ENCODE results near the gene PLK1.

The PLK1 gene

DNA sequence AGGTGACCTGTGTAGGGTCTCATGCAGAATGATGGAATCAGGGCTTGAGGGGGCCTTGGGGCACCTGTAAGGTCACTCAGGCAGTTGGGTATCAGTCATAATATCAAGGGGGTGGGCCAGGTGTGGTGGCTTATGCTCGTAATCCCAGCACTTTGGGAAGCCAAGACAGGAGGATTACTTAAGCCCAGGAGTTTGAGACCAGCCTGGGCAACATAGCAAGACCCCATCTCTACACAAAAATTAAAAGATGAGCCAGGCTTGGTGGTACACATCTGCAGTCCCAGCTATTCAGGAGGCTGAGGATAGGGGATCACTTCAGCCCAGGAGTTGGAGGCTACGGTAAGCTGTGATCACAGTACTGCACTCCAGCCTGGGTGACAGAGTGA lies 26.8 kb downstream of the PLK1 start:
- no peak overlapping the region for H3K27ac ChIP-seq
- no peaks in the 10 kb centered on the region for H3K4me1 ChIP-seq (ENCODE audit: control insufficient read depth in 1 of 2, insufficient read depth in 1 of 2, low read depth in 1 of 2, low read length in 1 of 2)
- no peaks in the 10 kb centered on the region for H3K36me3 ChIP-seq
- TF ChIP-seq, protein P1, sequence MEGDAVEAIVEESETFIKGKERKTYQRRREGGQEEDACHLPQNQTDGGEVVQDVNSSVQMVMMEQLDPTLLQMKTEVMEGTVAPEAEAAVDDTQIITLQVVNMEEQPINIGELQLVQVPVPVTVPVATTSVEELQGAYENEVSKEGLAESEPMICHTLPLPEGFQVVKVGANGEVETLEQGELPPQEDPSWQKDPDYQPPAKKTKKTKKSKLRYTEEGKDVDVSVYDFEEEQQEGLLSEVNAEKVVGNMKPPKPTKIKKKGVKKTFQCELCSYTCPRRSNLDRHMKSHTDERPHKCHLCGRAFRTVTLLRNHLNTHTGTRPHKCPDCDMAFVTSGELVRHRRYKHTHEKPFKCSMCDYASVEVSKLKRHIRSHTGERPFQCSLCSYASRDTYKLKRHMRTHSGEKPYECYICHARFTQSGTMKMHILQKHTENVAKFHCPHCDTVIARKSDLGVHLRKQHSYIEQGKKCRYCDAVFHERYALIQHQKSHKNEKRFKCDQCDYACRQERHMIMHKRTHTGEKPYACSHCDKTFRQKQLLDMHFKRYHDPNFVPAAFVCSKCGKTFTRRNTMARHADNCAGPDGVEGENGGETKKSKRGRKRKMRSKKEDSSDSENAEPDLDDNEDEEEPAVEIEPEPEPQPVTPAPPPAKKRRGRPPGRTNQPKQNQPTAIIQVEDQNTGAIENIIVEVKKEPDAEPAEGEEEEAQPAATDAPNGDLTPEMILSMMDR (IDR thresholded peaks at IDR 0.05): no peak
- H3K27me3 ChIP-seq: peaks cover 48% of the 10 kb centered on the region
- no peaks in the 10 kb centered on the region for H3K9me3 ChIP-seq
- H3K4me3 ChIP-seq (ENCODE audit: low read depth in 1 of 2, low read length in 1 of 2): no peak overlapping the region

DNA sequence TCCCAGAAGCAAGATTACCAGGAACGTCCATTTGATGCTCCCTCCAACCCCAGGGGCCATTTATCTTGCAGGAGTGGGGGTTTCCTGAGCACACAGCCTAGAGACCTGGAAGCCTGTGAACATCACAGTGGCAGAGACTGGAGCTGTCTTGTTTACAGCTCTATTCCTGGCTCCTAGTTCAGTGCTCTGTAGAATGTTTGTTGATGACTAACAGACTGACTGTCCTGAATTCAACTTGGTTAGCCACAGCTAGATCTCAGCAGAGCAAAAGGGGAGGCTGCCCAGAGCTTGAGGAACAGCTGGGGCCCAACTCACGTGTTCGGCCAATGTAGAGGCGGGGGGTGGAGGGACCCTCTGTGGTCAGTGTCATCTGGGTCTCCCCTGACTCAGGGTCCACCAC lies 27.8 kb downstream of the PLK1 start:
- H3K36me3 ChIP-seq: no peaks in the 10 kb centered on the region
- no peaks in the 10 kb centered on the region for H3K9me3 ChIP-seq
- H3K4me3 ChIP-seq (ENCODE audit: low read depth in 1 of 2, low read length in 1 of 2): no peak overlapping the region
- H3K27me3 ChIP-seq: peaks cover 48% of the 10 kb centered on the region
- TF ChIP-seq, protein P1 (IDR thresholded peaks at IDR 0.05): no peak
- no peak overlapping the region for H3K27ac ChIP-seq
- H3K4me1 ChIP-seq (ENCODE audit: control insufficient read depth in 1 of 2, insufficient read depth in 1 of 2, low read depth in 1 of 2, low read length in 1 of 2): no peaks in the 10 kb centered on the region

DNA sequence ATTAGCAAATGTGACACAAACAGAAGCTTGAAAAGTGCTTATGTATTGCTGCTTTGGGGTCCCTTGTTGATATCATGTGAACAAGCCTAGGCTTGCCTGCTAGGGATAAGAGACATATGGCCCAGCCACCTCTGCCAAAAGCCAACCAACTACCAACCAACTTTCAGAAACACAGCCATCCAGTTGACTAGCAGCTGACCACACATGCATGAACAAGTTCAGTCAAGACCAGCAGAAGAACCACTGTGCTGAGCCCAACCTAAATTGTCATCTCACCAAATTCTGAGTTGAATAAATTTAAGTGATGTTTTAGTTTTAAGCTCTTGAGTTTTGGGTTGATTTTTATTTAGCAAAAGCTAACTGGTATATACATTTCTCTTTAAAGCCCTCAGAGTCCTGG lies 30.8 kb downstream of the PLK1 start:
- H3K27me3 ChIP-seq: peaks cover 67% of the 10 kb centered on the region
- no peak overlapping the region for H3K27ac ChIP-seq
- no peaks in the 10 kb centered on the region for H3K36me3 ChIP-seq
- TF ChIP-seq, protein P1 (IDR thresholded peaks at IDR 0.05): no peak
- no peaks in the 10 kb centered on the region for H3K4me1 ChIP-seq (ENCODE audit: control insufficient read depth in 1 of 2, insufficient read depth in 1 of 2, low read depth in 1 of 2, low read length in 1 of 2)
- no peak overlapping the region for H3K4me3 ChIP-seq (ENCODE audit: low read depth in 1 of 2, low read length in 1 of 2)
- no peaks in the 10 kb centered on the region for H3K9me3 ChIP-seq

DNA sequence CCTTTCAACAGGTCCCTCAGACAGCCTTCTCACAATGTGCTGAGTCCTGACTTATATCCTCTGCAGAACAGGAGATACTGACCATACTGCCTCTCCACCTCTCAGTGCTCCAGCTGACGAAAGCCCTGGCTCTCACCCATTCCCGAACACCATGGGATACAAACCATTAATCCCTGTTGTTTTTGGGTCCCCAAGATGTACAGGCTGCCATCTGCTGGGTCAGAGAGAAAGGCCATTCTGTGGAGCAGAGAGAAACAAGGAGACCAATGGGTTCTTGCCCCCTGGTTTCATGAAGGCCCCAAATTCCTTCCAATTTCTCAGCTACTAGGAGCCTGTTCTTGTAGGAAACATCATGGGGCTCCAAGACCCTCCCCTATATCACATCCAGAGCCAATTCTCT lies 31.3 kb downstream of the PLK1 start:
- Histone ChIP-seq H3K27me3 (peaks cover 71% of the 10 kb centered on the region), H3K9me3 (no peaks in the 10 kb centered on the region), H3K27ac (no peak overlapping the region), H3K4me1 (ENCODE audit: control insufficient read depth in 1 of 2, insufficient read depth in 1 of 2, low read depth in 1 of 2, low read length in 1 of 2) (no peaks in the 10 kb centered on the region), H3K4me3 (ENCODE audit: low read depth in 1 of 2, low read length in 1 of 2) (no peak overlapping the region), H3K36me3 (no peaks in the 10 kb centered on the region)
- TF ChIP-seq, protein P1 (IDR thresholded peaks at IDR 0.05): no peak

DNA sequence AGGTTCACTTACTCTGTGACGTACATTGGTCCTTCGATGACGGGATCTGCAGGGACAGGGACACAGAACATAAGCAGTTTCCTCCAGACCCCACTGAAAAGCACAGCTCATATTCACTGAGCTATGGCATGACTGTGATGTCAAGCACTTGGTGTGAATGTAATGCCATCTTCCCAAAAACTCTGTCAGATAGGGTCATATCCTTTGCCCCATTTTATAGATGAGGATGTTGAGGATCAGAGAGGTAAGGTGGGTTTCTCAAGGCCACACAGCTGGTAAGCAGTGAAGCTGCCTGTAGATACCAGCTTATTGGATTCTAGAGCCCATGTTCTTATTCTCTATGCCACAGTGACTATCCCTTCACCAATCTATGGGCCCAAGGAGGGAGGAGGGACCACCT lies 31.8 kb downstream of the PLK1 start:
- Histone ChIP-seq H3K9me3 (no peaks in the 10 kb centered on the region), H3K4me3 (ENCODE audit: low read depth in 1 of 2, low read length in 1 of 2) (no peak overlapping the region), H3K27me3 (peaks cover 76% of the 10 kb centered on the region), H3K4me1 (ENCODE audit: control insufficient read depth in 1 of 2, insufficient read depth in 1 of 2, low read depth in 1 of 2, low read length in 1 of 2) (no peaks in the 10 kb centered on the region), H3K27ac (no peak overlapping the region), H3K36me3 (no peaks in the 10 kb centered on the region)
- TF ChIP-seq, protein P1 (IDR thresholded peaks at IDR 0.05): no peak

DNA sequence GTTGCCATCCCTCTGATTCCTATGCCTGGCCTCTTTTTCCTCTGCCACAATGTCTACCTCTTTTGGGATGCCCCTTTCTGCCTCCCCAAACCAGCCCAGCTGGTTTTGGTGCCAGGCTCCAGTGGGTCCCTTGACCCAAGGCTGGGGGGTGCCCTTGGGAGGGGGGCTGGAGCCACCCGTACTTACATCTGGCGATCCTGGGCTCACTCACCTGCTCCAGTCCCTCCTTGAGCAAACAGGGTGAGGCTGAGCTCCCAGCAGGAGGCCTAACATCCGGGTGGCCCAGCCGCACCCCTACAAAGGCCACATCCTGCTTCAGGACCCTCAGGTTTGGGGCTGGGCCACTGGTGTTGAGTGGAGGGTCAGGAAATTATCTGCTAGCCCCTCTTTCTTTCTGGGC lies 33.1 kb downstream of the PLK1 start:
- Histone ChIP-seq H3K27me3 (peaks cover 89% of the 10 kb centered on the region), H3K9me3 (no peaks in the 10 kb centered on the region), H3K4me1 (ENCODE audit: control insufficient read depth in 1 of 2, insufficient read depth in 1 of 2, low read depth in 1 of 2, low read length in 1 of 2) (no peaks in the 10 kb centered on the region), H3K4me3 (ENCODE audit: low read depth in 1 of 2, low read length in 1 of 2) (no peak overlapping the region), H3K27ac (no peak overlapping the region), H3K36me3 (no peaks in the 10 kb centered on the region)
- TF ChIP-seq, protein P1 (IDR thresholded peaks at IDR 0.05): no peak

Measured in neutrophil (primary cell).